ENCODE results near the gene ITSN2.
A peak's percentile ranks its signal among the peaks of the same experiment; 100 is the strongest.
"Not testable (repeated sequence)": the region's sequence is repeated elsewhere in the genome, so short reads cannot be mapped to it uniquely, and the experiment has no call there.

Gene ITSN2

GRCh38 chr2:24345937-24346336 is 14.4 kb downstream of the ITSN2 start:
- Histone ChIP-seq H3K27me3 (replicated peaks; ENCODE audit: control insufficient read depth, insufficient read depth, low read length) (no peaks in the 10 kb centered on the region), H3K36me3 (ENCODE audit: control insufficient read depth, insufficient read depth, low read length) (no peaks in the 10 kb centered on the region), H3K4me3 (replicated peaks; ENCODE audit: low read depth, low read length) (no peak overlapping the region)
- TF ChIP-seq, protein P1, sequence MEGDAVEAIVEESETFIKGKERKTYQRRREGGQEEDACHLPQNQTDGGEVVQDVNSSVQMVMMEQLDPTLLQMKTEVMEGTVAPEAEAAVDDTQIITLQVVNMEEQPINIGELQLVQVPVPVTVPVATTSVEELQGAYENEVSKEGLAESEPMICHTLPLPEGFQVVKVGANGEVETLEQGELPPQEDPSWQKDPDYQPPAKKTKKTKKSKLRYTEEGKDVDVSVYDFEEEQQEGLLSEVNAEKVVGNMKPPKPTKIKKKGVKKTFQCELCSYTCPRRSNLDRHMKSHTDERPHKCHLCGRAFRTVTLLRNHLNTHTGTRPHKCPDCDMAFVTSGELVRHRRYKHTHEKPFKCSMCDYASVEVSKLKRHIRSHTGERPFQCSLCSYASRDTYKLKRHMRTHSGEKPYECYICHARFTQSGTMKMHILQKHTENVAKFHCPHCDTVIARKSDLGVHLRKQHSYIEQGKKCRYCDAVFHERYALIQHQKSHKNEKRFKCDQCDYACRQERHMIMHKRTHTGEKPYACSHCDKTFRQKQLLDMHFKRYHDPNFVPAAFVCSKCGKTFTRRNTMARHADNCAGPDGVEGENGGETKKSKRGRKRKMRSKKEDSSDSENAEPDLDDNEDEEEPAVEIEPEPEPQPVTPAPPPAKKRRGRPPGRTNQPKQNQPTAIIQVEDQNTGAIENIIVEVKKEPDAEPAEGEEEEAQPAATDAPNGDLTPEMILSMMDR (IDR thresholded peaks at IDR 0.05; ENCODE audit: insufficient read depth, low read length, poor library complexity, severe bottlenecking): no peak
- DNase-seq (ENCODE audit: extremely low read depth, insufficient read length): no peak

DNA sequence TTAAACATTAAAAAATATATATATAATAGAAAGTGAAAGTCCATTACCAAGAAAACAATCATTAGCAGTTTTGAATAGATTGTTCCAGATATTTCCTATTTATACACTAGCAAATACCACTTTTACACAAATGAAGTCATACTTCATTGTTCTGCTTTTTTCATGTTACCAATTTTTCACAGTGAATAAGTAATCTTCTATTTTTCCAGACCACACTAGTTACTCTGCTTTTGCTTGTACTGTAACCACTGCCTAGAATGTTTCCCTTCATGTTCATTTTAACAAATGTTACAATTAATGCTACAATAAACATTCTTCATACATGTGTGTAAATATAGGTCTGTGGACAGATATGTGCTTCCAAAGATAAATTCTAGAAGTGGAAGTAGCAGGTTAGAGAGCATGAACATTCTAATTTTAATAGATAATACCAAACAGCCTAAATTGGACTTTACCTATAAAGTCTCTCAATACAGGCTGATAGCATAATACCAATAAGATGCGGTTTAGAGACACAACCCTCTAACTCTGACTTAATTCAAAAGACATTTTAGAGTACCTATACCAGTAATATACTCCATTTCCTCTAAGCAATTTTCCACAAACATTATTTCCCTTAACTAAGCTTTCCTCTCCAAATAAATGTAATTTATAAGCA is 17.0 kb downstream of the ITSN2 start:
- DNase-seq (ENCODE audit: extremely low read depth, insufficient read length): peak; percentile 54
- Histone ChIP-seq H3K27me3 (replicated peaks; ENCODE audit: control insufficient read depth, insufficient read depth, low read length) (no peaks in the 10 kb centered on the region), H3K4me3 (replicated peaks; ENCODE audit: low read depth, low read length) (no peak overlapping the region), H3K36me3 (ENCODE audit: control insufficient read depth, insufficient read depth, low read length) (no peaks in the 10 kb centered on the region)
- TF ChIP-seq, protein P1 (IDR thresholded peaks at IDR 0.05; ENCODE audit: insufficient read depth, low read length, poor library complexity, severe bottlenecking): no peak

- TF ChIP-seq, protein P1 (IDR thresholded peaks at IDR 0.05; ENCODE audit: insufficient read depth, low read length, poor library complexity, severe bottlenecking): no peak
- Histone ChIP-seq H3K4me3 (replicated peaks; ENCODE audit: low read depth, low read length) (no peak overlapping the region; the same call in 1 of the 2 replicates), H3K36me3 (ENCODE audit: control insufficient read depth, insufficient read depth, low read length) (no peaks in the 10 kb centered on the region), H3K27me3 (replicated peaks; ENCODE audit: control insufficient read depth, insufficient read depth, low read length) (no peaks in the 10 kb centered on the region)
- no peak for DNase-seq (ENCODE audit: extremely low read depth, insufficient read length)
Observed at GRCh38 chr2:24342110-24342910, 18.0 kb downstream of the ITSN2 start.

DNA sequence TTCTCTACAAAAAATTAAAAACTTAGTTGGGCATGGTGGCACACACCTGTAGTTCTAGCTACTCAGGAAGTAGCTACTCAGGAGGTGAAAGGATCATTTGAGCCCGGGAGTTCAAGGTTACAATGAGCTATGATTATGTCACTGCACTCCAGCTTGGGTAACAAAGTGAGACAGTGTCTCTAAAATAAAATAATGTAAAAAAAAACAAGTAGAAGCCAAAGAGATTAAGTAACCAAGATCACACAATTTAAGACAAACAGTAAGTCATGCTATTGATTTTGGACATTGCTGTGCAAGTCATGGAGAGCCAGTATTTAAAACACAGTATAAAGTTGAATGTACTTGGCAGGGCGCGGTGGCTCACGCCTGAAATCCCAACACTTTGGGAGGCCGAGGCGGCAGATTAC is 20.5 kb downstream of the ITSN2 start:
- Histone ChIP-seq H3K27me3 (replicated peaks; ENCODE audit: control insufficient read depth, insufficient read depth, low read length) (no peaks in the 10 kb centered on the region), H3K36me3 (ENCODE audit: control insufficient read depth, insufficient read depth, low read length) (no peaks in the 10 kb centered on the region), H3K4me3 (replicated peaks; ENCODE audit: low read depth, low read length) (no peak overlapping the region)
- TF ChIP-seq, protein P1 (IDR thresholded peaks at IDR 0.05; ENCODE audit: insufficient read depth, low read length, poor library complexity, severe bottlenecking): no peak
- DNase-seq (ENCODE audit: extremely low read depth, insufficient read length): no peak

- not testable (repeated sequence) for H3K36me3 ChIP-seq (ENCODE audit: control insufficient read depth, insufficient read depth, low read length); DNase-seq (ENCODE audit: extremely low read depth, insufficient read length); H3K4me3 ChIP-seq (replicated peaks; ENCODE audit: low read depth, low read length); H3K27me3 ChIP-seq (replicated peaks; ENCODE audit: control insufficient read depth, insufficient read depth, low read length)
Observed at GRCh38 chr2:24339098-24339497, 21.2 kb downstream of the ITSN2 start.

GRCh38 chr2:24337890-24338289 is 22.4 kb downstream of the ITSN2 start:
- TF ChIP-seq, protein P1 (IDR thresholded peaks at IDR 0.05; ENCODE audit: insufficient read depth, low read length, poor library complexity, severe bottlenecking): no peak
- no peaks in the 10 kb centered on the region for H3K27me3 ChIP-seq (replicated peaks; ENCODE audit: control insufficient read depth, insufficient read depth, low read length)
- DNase-seq (ENCODE audit: extremely low read depth, insufficient read length): no peak
- no peak overlapping the region for H3K4me3 ChIP-seq (replicated peaks; ENCODE audit: low read depth, low read length)
- H3K36me3 ChIP-seq (ENCODE audit: control insufficient read depth, insufficient read depth, low read length): no peaks in the 10 kb centered on the region

Data from GM06990 (cell line).